ENCODE results near the gene EPAS1.

The EPAS1 gene

DNA sequence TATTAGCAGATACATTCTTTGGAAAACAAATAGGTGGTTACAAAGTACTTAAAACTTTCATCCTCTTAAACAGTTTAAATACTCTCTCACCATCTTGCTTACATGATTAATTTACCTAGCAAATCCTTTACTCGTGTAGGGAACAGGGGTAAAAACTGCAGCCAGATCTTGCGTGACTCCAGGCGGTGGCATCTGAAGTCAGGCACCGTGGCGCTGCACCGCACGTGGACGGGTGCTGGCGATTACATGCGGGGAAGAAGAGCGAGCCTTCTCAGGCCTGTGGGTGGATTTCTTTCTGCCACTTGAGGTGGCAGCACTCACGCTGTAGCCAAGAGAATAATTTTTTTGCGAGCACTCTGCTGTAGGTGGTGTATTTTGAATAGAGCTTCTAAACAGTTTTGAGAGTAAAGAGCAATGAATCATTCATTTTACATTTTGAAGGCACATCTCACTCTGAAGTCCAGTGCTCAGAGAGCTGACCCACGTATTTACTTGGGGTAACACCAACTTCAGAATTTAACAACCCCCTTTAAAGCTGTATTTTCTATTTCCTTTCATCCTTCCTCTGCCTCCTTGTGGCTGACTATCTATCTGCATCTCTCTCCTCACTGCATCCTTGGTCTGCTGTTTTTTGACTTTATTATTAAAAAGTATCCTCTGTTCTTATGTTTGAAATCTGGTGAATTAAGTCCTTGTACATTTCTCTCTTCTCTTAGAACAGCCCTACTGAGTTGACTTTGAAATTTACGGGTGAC is 68.9 kb downstream of the EPAS1 start:
- no peak for DNase-seq

DNA sequence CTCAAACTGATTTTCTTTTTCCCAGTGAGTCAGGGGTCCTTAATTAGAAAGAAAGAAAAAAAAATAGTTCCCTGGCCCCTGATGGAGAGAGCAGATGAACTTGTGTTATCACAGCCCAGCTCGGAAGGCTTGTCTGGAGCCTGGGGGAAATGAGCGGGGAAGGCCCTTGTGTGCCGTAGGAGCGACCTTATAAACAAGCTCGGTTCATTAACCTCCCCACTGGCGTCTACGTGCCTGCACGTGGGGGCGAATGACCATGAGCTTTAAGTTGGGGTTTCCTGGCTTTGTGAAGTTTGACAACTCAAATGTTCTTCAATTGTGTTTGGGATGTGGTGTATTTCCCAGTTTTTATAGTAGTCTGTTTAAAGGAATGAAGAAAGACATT is 69.5 kb downstream of the EPAS1 start:
- DNase-seq: no peak

DNA sequence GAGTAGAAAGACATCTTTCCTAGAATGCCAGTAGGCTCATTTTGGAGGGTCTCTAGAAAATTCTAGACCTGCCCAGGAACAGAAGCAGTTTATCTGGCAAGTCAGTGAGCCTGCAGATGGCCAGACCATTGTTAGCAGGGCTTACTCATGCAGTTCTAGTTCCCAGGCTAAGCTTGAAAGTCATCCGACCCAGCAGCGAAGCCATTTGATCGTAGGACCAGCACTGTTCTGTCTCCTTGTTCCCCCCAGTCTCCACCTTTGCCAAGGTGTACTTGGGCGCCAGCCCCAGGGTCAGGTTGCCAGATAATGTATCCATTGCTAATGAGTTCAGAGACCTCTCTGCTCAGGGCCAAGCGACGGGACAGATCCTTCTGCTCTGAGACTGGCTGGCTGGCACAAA is 70.1 kb downstream of the EPAS1 start:
- DNase-seq: no peak

DNA sequence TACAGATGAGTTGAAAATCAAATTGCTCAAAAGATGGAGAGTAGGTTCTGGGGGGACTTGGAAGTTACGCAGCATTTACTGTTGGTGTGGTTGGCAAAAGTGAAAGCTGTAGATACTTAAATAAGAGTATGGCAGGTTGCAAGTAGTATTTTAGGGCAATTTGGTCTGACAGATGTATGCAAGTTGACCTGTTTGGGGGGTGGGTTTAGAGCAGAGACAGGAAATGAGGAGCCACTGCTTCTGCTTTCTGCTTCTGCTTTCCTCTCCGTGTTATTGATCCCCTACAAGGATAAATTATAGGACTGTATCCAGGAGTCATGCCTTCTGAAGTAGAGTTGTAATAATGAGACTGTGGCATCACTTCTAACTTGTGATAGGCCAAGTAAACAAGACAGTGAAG is 71.2 kb downstream of the EPAS1 start:
- no peak for DNase-seq

DNA sequence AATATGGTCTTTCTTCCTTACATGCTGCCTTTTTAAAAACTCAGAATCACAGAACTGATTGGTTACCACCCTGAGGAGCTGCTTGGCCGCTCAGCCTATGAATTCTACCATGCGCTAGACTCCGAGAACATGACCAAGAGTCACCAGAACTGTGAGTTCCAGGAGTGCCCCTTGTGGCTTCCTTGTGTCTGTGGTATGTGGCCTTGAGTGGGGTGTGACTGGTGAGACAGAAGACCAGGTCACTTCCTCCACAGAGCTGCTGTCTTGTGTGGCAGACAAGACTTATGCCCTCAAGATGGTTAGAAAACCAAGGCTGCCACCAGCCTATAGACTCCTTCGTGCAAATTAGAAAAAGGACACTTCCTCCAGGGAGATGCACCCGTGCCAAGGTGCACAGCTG is 72.6 kb downstream of the EPAS1 start:
- no peak for DNase-seq

DNA sequence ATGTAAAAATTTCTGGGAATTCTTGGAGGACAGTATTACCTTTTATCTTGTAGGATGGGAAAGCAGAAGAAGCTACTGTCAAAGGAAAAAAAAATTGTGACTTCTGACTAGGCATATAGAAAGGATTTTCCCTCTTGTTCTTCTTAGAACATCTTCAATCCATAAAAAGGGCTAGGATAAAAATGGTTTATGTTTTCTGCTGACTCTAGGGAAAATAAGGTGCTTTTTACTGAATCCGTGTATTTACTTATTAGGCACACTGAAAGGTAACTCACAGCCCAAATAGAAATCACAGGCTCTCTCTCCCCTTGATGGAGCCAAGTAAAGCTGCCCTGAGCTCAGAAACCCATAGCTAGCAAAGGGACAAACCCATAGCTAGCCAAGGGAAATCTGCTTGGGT is 74.6 kb downstream of the EPAS1 start:
- DNase-seq: no peak

DNA sequence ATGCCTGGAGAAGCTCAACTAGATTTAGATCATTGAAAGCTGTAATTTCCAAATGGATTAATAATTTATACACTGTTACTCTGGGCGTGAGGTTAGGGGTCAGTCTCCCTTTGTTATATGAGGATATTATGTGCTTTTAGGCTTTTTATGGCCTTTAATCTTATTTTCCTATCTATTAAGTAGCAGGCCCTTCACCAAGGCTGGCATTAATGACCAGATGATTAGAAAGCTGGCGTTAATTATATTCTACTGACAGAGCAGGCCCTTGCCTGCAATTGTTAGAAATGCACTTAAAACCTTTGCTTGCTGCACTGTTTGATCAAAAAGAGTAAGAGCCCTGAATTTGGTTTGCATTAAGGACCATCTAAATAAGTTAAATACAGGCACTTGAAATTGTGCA is 75.3 kb downstream of the EPAS1 start:
- DNase-seq: no peak

DNA sequence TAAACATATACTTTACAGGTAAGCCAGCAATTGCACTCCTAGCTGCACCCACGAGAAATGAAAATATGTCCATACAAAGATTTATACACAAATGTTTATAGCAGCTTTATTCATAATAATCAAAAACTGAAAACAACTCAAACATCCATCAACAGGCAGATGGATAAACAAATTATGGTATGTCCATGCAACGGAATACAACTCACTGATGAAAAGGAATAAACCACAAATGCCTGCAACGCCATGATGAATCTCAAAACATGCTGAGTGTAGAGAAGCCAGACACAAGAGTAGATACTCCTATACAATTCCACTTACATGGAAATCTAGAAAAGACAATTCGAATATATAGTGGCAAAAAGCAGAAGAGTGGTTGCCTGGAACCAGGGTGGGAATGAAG is 76.0 kb downstream of the EPAS1 start:
- no peak for DNase-seq

DNA sequence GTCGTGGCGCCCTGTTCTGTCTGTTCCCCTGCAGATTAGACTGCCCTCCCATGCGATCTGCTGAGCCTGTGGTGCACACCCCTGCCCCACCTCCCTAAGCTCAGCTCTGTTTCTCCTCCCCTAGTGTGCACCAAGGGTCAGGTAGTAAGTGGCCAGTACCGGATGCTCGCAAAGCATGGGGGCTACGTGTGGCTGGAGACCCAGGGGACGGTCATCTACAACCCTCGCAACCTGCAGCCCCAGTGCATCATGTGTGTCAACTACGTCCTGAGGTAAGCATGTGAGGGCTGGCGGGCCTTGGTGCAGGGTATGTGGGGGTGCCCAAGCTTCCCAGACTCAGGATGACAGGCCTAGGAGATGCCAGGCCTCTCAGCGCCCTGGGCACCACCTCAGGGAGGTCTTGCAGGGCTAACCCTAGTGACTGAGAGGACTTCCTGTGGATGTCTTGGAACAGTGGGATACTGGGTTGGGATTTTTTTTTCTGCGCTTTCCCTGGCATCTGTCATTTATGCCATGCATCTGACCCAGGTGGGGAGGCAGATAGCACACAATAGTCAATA is 78.4 kb downstream of the EPAS1 start:
- DNase-seq: no peak

DNA sequence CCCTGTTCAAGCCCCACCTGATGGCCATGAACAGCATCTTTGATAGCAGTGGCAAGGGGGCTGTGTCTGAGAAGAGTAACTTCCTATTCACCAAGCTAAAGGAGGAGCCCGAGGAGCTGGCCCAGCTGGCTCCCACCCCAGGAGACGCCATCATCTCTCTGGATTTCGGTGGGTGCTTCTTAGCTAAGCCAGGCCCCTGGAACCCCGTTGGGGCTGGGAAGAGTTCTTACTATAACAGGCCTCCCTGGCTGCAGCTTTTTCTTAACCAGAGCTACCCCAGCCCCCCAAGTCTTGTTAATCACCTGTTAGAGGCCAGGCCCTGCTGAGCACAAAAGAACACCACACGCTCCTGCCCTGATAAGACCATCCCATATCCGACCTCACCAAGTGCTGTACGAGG is 79.4 kb downstream of the EPAS1 start:
- no peak for DNase-seq

DNA sequence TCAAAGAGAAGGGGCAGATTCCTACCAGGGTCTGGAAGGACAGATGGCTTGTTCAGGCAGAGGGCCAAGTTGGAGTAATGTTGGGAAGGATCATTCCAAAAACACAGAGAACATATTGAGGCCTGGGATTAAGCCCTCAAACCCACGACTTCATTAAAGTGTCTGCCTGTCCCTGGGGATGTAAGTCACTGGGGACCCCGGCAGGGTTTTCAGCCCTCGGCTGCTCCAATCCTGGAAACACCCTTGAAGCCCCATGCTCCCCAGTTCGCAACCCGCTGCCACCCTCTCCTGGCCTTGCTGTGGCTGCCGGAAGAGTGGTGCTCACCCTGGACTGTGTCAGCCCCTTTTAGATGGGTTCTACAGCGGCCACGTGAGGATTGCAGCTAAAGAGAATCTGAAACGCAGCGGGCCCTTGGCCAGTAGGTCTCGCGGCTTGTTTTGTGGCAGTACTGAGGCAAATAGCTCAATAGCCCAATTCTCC is 79.9 kb downstream of the EPAS1 start:
- no peak for DNase-seq

DNA sequence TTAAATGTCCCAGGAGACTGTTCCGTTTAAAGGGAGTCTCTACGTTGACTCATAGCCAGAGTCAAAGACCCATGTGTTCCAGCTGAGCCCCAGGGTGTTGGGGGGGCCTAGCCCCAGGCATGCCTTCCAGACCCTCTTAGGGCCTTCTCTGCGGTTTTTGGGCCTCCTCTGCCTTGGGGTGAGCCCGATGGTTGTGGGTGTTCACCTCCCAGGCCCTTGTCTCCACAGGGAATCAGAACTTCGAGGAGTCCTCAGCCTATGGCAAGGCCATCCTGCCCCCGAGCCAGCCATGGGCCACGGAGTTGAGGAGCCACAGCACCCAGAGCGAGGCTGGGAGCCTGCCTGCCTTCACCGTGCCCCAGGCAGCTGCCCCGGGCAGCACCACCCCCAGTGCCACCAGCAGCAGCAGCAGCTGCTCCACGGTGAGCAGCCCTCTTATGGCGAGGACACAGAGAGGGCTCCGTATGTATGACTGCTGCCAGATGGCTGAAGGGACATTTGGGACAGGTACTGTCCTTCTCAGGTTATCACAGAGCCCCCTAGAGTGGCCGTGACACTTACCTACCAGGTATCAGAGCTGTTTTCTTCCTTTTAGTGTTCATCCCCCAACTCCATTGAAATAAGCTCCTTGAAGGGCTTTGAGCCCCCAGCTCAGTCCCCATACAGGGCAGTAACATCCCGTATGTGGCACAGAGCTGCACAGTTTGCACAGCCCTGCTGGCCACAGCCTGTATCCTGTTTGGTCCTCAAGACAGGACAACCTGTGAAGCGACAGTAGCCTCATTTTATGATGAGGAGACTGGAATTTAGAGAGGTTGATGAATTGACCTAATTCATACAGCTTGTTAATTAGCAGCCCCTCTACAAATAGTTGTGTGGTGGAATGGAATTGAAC is 80.7 kb downstream of the EPAS1 start:
- no peak for DNase-seq

DNA sequence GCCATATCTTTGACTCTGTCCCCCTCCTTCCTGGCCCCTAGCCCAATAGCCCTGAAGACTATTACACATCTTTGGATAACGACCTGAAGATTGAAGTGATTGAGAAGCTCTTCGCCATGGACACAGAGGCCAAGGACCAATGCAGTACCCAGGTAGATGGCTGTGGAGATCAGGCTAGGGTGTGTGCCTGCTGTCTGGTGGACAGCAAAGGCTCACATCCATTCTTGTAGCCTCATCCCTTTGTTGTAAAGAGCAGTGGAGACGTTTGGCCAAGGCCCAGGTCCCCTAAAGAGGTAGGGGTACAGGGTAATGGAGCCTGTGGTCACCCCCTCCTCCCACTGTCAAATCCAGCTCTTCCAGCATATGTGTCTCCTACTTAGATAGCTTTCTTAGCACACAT is 81.4 kb downstream of the EPAS1 start:
- no peak for DNase-seq

DNA sequence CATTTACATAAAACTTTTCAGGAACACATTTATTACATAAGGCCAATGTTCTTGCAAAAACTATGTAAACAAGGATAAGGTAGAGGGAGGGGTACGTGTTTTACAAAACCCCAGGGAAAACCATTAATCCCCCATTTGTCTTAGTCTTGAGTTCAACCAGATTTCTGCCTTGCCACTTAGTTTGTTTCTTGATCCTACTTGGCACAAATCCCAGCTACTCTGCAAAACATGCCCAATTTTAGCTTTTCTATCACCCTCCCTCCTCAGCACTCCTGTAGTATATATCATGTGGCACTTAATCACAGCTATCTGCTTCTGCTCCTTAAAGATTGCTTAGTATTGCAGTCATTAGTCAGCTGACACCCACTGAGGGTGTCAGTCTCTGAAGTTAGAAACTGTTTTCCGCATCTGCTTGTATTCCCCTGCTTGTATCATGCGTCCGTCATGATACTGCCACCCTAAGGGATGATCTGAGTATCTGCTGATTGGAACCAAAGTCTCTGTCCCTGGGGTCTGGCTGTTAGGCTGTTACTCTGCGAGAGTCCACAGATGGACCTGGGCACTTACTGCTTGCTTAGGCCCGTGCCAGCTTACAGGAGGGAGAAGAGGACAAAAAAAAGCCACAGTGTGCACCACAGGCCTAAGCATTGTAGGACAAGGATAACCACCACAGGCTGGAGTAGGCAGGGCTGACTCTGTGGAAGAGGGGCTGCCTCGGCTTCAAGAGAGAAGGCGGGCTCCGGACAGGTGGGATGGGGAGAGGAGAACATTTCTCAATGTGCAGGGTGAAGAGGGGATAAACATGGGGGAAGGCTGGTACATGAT is 82.2 kb downstream of the EPAS1 start:
- peak; percentile 42 for DNase-seq

DNA sequence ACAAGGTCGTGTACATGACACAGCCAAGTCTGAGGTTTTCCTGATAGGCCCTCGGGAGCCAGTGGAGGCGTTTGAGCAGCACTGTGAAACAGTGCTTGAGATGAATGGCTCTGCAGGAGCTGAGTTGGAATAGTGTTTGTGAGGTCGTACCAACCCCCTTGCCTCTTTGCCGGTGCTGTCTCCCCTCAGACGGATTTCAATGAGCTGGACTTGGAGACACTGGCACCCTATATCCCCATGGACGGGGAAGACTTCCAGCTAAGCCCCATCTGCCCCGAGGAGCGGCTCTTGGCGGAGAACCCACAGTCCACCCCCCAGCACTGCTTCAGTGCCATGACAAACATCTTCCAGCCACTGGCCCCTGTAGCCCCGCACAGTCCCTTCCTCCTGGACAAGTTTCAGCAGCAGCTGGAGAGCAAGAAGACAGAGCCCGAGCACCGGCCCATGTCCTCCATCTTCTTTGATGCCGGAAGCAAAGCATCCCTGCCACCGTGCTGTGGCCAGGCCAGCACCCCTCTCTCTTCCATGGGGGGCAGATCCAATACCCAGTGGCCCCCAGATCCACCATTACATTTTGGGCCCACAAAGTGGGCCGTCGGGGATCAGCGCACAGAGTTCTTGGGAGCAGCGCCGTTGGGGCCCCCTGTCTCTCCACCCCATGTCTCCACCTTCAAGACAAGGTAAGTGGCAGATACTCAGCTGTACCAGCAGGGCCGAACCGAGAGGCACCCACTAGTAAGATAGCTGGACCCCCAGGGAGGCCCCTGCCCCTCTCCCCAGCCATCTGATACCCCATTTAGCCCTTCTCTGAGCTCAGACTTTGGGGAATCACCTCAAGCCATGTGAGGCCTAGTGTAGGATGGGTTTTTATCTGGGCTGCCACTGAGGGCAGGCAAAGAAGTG is 83.1 kb downstream of the EPAS1 start:
- DNase-seq: no peak

DNA sequence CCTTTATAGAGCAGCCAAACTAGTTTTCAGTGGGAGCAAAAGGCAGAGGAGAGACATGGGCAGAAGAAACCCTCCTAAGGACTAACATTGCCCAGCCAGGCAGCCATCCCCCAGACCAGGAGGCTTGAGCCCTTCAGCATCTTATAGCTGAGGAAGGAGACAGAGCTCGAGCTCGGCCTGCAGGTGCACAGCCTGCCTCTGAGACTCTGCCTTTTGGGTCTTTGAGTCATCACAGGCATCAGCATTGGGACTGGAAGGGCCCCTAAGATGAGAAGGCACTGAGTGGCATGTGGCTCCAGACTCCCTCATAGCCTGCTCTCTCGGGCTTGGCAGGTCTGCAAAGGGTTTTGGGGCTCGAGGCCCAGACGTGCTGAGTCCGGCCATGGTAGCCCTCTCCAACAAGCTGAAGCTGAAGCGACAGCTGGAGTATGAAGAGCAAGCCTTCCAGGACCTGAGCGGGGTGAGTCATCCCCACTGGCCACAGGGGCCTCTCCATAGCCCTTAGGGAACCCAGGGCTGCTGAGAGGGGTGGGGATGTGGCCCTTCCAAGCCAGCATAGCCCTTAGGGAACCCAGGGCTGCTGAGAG is 84.1 kb downstream of the EPAS1 start:
- no peak for DNase-seq

DNA sequence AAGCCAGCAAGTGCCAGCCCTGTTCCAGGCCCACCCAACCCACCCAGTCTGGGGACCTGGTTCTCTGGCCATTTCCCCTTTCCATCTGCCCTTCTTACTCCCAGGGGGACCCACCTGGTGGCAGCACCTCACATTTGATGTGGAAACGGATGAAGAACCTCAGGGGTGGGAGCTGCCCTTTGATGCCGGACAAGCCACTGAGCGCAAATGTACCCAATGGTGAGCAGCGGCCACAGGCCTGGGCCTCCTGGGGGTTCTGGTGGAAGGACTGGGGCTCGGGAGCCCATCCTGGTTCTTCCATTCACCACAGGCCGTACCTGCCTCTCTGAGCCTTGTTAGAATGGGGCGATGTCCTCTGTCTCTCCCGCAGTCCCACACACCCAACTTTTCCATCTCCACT is 84.7 kb downstream of the EPAS1 start:
- DNase-seq: no peak

DNA sequence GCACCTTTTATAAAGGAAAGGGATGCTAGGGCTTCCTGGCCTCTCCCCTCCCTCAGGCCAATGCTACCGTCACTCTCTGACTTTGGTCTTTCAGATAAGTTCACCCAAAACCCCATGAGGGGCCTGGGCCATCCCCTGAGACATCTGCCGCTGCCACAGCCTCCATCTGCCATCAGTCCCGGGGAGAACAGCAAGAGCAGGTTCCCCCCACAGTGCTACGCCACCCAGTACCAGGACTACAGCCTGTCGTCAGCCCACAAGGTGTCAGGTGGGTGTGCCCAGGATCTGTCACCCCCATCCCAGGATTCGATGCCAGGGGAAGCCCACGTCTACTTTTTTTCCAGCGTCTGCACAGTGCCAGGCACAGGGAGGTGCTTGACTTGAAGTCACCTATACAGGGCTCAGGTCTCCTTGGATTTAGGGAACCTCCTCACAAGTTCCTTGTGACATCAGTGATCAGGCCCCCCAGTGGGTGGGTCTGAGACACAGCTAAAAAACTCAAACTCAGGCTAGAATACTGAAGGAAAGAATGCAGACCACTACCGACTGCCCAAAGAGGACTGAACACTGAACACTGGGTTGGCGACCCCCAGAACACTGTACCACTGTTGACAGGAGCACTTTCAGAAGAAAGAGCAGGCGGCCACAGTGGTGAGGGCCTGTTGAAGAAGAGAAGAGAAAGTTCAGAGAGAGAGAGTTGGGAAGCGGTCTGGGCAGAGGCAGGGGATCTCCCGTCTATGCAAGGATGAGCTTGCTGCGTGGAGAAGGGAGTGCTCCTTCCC is 85.3 kb downstream of the EPAS1 start:
- no peak for DNase-seq

DNA sequence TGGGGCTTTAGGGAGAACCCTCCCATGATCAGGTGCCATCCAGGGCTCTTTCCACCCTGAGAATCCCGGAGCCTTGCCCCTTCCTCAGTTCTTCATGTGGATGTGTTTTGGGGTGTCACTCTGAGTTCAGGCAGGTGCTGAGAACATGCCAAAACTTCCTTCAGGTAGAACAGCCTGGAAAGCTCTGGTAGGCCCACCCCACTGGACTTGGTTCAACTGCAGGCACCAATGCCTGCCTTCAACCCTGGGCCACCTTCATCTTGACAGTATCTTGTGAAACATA is 85.8 kb downstream of the EPAS1 start:
- no peak for DNase-seq

DNA sequence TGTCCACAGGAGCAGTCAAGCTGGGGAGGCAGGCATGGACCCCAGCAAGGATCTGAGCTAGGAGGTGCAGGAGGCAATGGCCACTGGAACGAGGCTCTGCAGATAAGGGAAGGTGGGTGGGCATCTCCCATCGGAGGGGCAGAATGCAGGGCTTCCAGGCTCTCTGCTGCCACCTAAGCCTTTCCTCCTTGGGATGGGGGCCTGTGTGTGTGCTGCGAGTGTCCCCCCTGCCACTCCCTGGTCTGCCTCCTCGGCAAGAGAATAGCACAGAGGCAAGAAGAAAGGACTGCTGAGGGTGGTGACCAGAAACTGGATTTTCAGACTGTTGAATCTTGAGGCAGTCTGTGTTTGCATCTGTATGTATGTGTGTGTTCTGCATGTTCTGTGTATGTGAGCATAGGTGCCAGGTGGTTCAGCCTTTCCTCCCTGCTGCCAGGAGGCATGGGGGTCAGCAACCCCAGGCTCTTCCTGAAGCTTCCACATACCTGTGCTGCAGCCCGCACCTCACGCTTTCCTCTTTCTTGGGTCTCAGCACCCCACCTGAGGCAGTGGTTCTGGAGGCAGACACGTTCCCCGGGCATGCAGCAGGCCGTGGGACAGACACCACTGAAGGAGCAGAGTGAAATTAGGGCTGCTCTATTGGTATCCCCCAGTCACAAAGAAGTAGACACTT is 86.7 kb downstream of the EPAS1 start:
- no peak for DNase-seq

Measured in fibroblast of skin of scalp (primary cell).